Measurements from ENCODE around the gene NTN1.
A peak's percentile ranks its signal among the peaks of the same experiment; 100 is the strongest.
"Not testable (repeated sequence)": the region's sequence is repeated elsewhere in the genome, so short reads cannot be mapped to it uniquely, and the experiment has no call there.

NTN1 gene

DNA sequence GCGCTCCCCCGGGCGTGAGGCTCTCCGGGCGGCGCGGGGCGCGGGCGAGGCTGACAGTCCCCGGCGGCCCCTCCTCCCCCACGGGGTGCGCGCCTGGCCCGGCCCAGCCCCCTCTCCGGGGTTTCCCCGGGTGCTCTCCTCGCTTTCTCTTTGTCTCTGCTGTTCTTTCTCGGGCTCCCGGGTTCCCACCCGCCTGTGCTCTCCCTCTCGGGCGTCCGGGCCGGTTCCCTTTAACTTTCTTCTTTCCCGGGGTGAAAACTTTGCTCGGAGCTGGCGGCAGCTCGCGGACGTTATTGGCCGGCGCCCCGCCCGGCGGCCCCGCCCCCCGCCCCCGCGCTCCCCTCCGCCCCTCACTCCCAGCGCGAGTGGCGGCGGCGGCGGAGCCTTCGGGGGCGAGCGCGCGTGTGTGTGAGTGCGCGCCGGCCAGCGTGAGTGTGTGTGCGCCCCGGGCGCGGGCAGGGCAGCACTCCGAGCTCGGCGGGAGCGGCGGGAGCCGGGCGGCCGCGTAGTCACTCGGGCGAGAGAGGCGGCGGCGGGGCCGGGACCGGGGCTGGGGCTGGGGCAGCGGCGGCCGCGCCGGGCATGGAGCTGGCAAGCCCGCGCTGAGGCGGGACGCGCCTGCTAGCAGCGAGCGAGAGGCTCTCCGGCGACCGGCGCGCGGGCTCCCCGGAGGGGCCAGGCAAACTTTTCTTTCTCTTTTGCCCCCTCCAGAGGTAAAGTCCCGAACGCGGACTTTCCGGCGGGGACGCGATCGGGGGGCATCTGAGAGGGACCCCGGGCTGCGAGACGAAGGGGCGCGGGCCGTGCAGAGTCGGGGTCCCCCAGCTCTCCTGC is at the start of gene NTN1:
Gene NTN1 (plus strand): TSS at position 353 of the 834 bp plus-strand sequence. CDS start 864 bp downstream, outside the sequence.
- DNase-seq, result no peak

GRCh38 chr17:8975091-8975725 is 46.1 kb upstream of the NTN1 start:
- DNase-seq, result no peak

- peak; percentile 87 for DNase-seq
These were observed 44.7 kb upstream of the NTN1 start for GRCh38 chr17:8976638-8977037.

DNA sequence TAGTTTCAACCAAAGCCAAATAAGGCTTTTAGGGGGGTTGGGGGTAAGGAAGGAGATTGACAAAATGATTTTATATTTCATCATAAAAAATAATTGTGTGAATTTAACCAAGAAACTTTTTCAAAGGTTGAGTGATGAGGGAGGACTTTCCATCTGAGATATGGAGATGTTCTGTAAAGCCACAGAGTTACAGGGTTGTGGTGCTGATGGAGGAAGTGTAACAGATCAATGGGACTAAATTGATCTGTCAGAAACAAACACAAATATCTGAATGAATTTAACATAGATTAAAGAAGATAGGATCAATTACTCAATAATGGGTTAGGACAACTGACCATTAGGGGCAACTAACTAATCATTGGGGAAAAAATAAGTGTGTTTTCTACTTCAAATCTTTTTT is 41.6 kb upstream of the NTN1 start:
- DNase-seq, result no peak

- no peak for DNase-seq
These were observed 39.9 kb upstream of the NTN1 start for GRCh38 chr17:8981443-8981842.

GRCh38 chr17:8984225-8984624 is 37.1 kb upstream of the NTN1 start:
- DNase-seq, result not testable (repeated sequence)

- DNase-seq, result no peak
These were observed 36.1 kb upstream of the NTN1 start for GRCh38 chr17:8985054-8985701.

DNA sequence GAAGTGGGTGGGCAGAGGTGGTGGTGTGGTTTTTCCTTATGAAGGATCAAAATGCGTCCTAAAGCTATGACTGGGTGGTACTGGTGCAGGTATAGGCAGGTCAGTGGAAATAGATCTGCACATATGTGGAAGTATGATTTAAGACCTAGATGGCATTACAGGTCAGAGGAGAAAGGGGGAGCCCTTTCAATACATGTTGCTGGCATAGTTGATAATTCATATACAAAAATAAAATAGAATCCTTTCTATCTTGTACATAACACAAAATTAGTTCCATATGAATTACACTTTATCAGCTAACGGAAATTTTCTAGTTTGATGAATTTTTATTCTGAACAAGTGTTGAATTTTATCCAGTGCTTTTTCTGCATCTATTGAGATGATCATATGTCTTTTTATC is 35.0 kb upstream of the NTN1 start:
- no peak for DNase-seq

GRCh38 chr17:8988263-8988935 is 32.9 kb upstream of the NTN1 start:
- not testable (repeated sequence) for DNase-seq

DNA sequence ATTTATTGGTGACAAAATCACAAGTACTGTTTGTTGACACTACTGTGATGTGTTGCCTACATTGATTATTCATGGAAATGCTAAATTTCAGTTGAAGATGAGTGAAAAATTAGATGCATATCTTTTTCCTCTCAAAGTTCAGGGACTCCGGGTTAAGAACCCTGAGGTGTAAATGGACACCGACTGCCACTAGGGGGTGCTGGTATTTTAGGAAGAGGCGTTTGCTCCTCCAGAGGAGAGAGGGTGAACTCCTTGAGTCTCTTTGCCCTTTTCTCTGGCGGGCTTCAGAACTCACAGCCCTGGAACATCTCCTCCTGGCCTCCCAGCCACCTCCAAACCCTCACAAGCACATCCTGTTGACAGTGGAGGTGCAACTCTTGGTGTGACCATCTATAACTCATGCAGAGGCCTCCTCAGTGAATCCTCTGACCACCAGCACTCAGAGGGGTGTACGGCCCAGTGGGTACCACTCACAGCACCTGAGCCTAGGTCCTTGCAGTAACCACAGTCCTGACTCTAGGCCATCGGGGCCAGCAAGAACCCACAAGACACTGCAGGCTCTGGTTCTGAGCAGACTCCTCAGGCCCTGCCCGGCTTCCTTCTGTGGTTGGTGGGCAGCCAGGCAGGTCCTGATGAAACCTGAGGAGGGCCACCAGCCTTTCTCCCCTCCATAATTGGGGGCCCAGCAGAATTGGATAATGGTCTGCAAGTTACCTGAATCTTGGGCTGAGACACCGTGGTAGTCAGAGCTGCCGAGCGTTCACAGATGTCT is 29.6 kb upstream of the NTN1 start:
- no peak for DNase-seq

GRCh38 chr17:8994319-8994718 is 27.0 kb upstream of the NTN1 start:
- DNase-seq, result no peak

DNA sequence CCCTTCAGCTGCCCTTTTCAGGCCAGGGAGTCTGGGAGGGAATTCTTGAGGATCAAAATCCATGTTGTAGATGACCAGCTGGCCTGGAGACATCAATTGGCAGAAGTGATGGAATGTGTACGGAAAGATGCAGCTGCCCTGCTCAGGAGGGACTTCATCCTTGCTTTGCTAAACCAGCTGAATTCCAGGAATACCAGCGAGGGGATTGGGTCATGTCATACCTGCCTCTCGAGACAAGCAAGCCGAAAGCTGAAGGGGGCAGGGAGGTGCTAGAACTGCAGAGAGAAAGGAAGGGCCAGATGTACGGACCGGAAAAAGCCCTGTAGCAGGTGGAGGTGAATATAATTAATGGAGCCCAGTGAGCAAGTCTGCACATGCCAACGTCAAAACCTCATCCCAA is 25.6 kb upstream of the NTN1 start:
- no peak for DNase-seq

DNA sequence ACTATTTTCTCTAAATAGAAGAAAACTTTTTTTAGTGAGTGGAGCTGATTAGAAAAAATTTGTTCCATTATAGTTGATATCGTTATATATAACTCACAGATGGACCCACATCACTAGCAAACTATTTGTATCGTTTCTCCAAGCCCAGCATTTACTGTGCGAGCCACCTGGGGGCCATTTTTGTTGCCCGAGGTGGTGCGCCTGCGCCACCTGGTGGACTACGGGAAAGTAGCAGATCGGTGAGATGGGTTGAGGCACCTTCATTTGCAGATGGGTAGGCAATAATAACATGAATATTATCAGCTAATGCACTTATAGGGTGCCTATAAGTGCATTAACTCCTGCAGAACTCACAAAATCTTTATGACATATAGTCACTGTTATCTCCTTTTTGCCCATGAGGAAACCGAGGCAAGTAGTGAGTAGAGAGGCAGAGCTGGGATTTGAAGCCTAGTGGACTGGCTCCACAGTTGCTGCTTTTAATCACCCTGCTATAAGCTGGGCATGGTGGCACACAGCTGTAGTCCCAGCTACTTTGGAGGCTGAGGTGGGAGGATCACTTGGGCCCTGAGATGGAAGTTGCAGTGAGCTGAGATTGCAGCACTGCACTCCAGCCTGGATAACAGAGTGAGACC is 23.2 kb upstream of the NTN1 start:
- peak; percentile 31 for DNase-seq

DNA sequence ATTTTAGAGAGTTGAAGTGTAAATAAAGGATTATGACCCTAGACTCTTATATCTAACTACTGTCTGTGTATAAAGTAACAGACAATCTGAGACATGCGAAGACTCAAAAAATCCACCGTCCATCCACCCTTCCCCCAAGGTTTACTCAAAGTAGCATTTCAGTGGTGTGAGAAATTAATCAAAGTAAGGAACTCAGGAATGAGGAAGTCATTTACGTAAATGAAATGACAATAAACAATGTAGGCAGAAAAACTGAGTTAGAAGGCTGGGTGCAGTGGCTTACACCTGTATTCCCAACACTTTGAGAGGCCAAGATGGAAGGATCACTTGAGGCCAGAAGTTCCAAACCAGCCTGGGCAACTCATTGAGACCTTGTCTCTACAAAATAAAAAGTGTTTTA is 19.8 kb upstream of the NTN1 start:
- DNase-seq, result no peak

- no peak for DNase-seq
These were observed 19.1 kb upstream of the NTN1 start for GRCh38 chr17:9002227-9002605.

DNA sequence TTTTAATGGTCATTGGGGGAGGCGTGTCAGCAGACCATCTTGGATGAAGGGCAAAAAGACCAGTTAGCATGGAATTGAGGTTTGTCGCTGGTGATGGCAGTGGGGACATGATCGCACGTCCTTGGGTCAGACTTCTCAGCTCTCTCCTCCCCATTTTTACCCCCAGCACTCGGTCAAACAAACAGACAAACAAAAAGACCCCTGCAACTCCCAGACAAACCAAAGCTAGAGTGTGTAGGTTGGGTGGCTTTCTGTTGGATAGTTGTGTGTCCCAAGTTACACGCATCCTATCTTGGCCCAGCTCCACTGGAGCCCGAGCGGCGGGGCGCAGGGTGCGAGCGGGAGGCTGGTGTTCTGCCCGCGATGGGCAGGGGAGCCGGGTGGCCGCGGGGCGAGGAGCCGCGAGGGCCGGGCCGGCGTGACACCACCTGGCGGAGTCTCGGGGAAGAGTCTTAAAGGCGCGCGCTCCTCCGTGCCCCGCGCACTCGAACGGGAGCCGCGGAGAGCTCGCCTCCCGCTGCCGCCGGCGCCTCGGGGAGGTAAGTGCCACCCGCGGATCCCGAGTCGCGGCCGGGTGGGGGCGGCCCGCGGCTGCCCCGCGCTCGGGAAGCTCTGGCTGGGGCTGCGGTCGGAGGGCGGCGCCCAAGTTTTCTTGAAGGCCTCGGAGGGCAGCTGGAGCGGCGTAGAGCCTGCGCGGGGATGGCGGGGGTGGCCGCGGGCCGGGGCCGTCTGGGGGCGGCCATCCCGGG is 18.5 kb upstream of the NTN1 start:
- no peak for DNase-seq

GRCh38 chr17:9003355-9004131 is 17.8 kb upstream of the NTN1 start:
- no peak for DNase-seq

DNA sequence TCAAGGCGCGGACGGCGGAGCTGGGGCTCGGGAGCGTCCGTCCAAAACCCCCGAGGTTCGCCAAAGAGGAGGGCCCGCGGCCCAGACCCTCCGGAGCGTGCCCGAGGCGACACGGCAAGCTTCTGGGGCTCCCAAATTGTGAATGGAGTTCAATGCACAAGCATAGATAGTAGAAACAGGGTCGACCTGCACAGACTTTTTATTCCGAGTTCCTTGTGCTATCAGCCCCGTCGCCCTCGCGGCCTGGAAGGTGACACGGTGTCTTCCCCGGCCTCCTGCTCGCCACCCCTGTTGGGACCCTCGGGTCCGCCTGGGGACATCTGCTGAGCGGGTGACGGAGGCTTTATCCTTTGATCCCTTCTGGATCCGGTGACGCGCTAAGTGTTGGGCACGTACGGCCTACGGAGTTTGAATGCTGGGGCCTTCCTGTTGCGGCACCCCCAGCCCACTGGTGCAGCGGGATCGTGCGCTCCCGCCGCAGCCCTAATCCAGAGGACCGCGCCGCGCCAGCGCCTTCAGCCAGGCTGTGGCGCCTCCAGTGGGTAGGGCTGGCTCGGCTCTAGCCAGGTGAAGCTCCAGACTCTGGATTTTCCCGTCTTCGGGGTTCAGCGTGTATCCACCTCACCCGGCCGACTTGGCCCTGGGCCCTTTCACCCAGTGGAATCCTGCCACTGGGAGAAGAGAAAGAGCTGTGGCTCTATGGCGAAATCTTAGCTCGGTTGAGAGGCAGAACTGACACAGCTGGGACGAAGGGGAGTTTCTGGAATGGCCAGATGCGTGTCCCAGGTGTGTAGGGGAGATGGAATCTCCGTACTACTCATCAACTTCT is 17.0 kb upstream of the NTN1 start:
- DNase-seq, result no peak

GRCh38 chr17:9004961-9005285 is 16.4 kb upstream of the NTN1 start:
- no peak for DNase-seq
